ENCODE measurements around the gene KIR3DL3. TPM values are rescaled to one million over a fixed set of nuclear protein-coding genes. Genes with fewer than 3 reads are reported as not detected.
"Not testable (repeated sequence)": the region's sequence is repeated elsewhere in the genome, so short reads cannot be mapped to it uniquely, and the experiment has no call there.

The KIR3DL3 gene
- polyA plus RNA-seq (2013, experiment 1 of 2; ENCODE audit: insufficient read length): not detected
- polyA plus RNA-seq (2013, experiment 2 of 2; ENCODE audit: insufficient read length): not detected

GRCh38 chr19:54724142-54724541 lies at the start of gene KIR3DL3:
TSS of gene KIR3DL3 (plus strand) at chr19:54724442. CDS start at chr19:54724497, 55 bp downstream.
- no peak for DNase-seq

- peak; percentile 29 for DNase-seq
These were observed 47.9 kb upstream of the KIR3DL3 start for GRCh38 chr19:54676210-54676834.

GRCh38 chr19:54677217-54677616 lies 47.0 kb upstream of the KIR3DL3 start:
- DNase-seq: no peak

GRCh38 chr19:54681596-54681995 lies 42.6 kb upstream of the KIR3DL3 start:
- DNase-seq: not testable (repeated sequence)

GRCh38 chr19:54682306-54682856 lies 41.9 kb upstream of the KIR3DL3 start:
- no peak for DNase-seq

- DNase-seq: no peak
These were observed 39.7 kb upstream of the KIR3DL3 start for GRCh38 chr19:54684527-54684926.

- no peak for DNase-seq
These were observed 32.5 kb upstream of the KIR3DL3 start for GRCh38 chr19:54691582-54692297.

GRCh38 chr19:54692298-54692615 lies 32.0 kb upstream of the KIR3DL3 start:
- DNase-seq: no peak

GRCh38 chr19:54694648-54695047 lies 29.6 kb upstream of the KIR3DL3 start:
- no peak for DNase-seq

- no peak for DNase-seq
These were observed 28.1 kb upstream of the KIR3DL3 start for GRCh38 chr19:54696117-54696548.

GRCh38 chr19:54696766-54697165 lies 27.5 kb upstream of the KIR3DL3 start:
- DNase-seq: no peak

GRCh38 chr19:54697716-54698115 lies 26.5 kb upstream of the KIR3DL3 start:
- DNase-seq: not testable (repeated sequence)

GRCh38 chr19:54704928-54705327 lies 19.3 kb upstream of the KIR3DL3 start:
- no peak for DNase-seq

GRCh38 chr19:54707962-54708361 lies 16.3 kb upstream of the KIR3DL3 start:
- DNase-seq: no peak

GRCh38 chr19:54708781-54709180 lies 15.5 kb upstream of the KIR3DL3 start:
- no peak for DNase-seq

GRCh38 chr19:54709212-54709948 lies 14.9 kb upstream of the KIR3DL3 start:
- no peak for DNase-seq

GRCh38 chr19:54709956-54710355 lies 14.3 kb upstream of the KIR3DL3 start:
- DNase-seq: not testable (repeated sequence)

- DNase-seq: no peak
These were observed 402 bp downstream of the KIR3DL3 start for GRCh38 chr19:54724644-54725043.

GRCh38 chr19:54725321-54725720 lies 1.1 kb downstream of the KIR3DL3 start:
- DNase-seq: no peak

- no peak for DNase-seq
These were observed 3.3 kb downstream of the KIR3DL3 start for GRCh38 chr19:54727562-54727961.

GRCh38 chr19:54728167-54728566 lies 3.9 kb downstream of the KIR3DL3 start:
- DNase-seq: no peak

GRCh38 chr19:54729416-54730188 lies 5.4 kb downstream of the KIR3DL3 start:
- no peak for DNase-seq
